GM18507 (cell line): Measurements from ENCODE around the gene ZBTB7C.

Experiments used
- DNase-seq: peaks from one replicate; pipeline ENCODE4 v3.0.0; 2011; ENCODE audit warnings: low read depth; ENCODE audit not compliant: insufficient read length; ENCODE audit errors: extremely low spot score
- FAIRE-seq: peaks from 2 replicates; lab custom pipeline; 2011; peaks lifted over from hg19 to GRCh38; lab: Jason Lieb, UNC

The ZBTB7C gene

GRCh38 chr18:48138660-48139430 is 270.3 kb downstream of the ZBTB7C start:
- DNase-seq = no peak
- no peak for FAIRE-seq

- FAIRE-seq = no peak
- no peak for DNase-seq
Measured at GRCh38 chr18:48138210-48138609, 271.0 kb downstream of the ZBTB7C start.

DNA sequence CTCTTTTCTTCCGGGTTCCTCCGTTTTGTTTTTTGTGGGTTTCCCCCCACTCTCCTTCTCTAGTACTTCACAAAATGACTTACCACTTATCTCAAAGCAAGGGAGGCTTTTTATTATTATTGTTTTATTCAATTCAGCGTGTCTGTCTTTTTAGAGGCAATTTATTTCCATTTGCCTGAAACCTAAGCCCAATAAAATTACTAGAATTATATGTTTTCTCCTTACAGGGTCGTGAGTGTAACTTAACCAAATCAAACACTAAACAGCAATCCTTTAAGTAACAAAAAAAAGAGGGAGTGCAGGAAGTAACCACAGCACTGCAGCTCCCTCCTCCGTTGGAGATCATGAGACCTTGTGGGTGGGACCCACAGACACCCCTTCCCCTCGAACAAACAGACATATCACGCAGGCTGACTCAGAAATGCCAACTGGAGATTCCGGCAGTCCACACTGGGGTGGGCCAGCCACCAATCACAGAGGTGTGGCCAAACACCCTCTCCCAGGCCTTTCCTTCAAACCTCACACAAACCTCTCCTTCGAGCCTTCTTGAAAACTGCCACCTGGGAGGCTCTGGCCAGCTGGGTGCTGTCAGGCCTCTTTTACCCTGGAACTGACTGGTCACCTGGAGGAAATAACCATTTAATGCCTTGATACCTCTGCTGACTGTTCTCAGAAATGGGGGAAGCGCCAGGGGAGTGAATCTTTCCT is 271.7 kb downstream of the ZBTB7C start:
- DNase-seq = no peak
- FAIRE-seq = no peak

DNA sequence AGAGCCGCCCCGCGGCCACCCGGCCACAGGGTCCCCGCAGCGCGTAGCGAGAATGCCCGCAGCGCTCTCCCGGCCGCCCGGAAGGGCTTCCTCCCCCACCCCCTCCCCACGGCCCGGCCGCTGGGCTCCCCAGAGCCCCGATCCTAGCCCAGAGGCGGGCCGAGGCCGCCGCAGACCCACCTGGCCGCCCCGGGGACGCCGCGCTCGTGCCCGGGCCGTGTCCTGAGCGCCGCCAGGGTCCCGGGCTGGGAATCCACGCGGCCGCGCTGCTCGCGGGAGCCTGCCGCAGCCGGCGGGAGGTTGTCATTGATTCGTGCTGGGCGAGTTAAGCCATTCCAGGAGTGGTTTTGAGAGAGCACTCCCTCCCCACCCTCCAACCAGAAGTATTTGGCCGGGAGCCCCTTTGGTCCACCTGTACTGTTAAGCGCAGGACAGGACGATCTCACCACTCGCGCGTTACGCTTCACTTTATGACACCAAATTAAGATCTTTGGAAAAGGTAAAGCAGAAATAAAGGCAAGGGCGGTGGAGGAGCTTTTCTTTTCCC is 272.3 kb downstream of the ZBTB7C start:
- FAIRE-seq = no peak
- DNase-seq = no peak

DNA sequence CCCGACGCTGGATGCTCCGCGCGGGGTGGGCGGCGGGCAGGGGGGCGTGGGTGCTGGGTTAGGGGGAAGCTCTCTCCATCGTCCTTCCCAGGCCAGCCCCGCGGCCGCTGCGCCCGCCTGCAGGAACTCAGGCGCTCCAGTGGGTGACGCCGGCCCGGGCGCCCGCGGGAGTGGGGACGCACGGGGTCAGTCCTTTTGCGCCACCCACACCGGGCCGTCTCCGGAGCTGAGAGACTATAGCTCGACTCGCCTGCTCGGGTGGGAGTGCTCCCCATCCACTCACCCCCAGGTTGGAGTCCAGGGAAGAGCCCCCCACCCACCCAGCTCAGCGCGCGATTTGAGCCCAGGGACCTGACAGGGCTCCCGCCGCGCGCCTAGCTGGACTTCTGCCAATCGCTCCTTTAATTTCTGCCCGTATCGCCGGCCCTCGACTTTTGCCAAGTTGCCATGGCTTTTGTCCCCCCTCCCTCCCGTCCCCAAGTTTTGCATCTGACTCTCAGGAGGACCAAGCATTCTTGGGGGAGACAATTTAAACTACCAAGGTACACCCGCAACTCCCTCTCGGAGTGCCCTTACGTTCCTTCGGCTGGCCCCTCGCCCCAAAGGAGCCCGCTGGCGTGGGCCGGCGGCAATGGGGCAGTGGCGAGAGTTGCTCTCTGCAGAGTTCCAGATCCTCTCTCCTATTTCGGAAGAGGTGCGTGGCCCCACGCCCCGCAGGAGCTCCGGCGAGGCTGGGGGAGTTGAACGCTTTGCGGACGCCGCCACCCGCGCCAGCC is 272.9 kb downstream of the ZBTB7C start:
- DNase-seq (no peak), FAIRE-seq (no peak)

DNA sequence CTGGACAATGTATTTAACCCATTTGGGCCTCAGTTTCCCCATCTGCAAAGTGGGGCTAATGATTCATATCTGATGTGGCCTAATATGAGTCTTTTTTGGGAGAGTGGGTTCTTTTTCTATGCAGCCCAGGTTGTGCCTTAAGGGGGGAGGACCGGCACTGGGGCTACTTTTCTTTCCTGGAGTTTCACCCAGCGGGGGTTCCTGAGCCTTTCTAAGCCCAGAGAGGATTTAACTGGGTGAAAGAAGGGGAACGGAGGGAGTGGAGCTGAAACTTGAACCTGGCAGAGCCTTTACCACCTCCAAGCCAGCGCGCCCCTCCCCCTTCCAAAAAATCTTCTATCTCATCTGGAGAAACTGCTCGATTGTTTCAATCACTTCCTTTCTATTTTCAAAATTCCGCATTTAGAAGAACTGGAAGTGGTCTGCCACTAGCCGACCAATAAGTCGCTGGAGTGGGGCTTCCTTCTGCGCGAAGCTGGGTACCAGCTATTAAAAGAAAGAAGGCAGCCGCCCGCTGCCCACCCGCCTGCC is 273.7 kb downstream of the ZBTB7C start:
- DNase-seq (no peak), FAIRE-seq (no peak)

DNA sequence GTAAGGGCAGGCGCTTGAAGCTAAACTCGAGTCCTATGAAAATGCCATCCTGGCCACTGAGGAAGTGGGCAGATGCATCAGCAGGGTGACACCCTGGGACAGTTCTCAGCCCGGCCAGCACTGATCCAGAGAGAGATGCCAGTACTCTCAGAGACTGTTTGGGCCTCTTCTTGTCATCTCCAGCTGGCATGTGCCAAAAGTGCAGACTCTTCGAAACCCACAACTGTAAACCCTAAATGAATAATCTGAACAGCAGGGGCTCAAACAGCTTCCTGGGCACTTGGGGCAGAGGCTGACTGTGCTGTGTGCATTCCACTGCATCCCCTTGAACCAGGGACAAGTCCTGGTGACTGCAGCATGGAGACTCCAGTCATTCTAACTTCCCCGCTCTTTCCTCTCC is 274.6 kb downstream of the ZBTB7C start:
- FAIRE-seq (no peak), DNase-seq (no peak)

DNA sequence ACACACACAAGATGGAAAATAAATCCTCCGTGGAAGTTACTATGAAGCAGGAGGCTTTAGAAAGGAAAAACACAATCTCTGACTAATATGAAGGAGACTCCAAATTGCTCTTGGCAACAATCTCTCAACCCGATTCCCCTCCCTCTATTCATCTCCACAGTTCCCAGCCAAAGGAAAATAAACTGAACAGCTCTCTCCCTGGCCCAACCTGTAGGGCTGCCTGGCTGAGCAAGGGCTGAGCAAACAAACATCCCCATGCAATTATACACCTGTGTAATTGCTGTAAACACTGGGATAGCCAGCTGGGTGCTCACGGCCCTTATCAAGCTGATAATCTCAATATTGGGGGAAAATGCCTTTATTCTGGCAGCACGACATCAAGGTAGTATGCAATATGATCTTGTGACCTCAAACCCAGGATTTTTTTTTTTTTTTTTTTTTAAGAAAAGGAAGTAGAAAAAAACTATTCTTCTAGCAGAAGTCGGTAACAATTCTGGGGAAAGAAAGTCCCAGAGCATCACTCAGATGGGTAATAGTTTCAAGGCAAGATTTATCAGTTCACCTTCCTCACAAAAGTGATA is 275.4 kb downstream of the ZBTB7C start:
- no peak for FAIRE-seq
- DNase-seq = no peak

DNA sequence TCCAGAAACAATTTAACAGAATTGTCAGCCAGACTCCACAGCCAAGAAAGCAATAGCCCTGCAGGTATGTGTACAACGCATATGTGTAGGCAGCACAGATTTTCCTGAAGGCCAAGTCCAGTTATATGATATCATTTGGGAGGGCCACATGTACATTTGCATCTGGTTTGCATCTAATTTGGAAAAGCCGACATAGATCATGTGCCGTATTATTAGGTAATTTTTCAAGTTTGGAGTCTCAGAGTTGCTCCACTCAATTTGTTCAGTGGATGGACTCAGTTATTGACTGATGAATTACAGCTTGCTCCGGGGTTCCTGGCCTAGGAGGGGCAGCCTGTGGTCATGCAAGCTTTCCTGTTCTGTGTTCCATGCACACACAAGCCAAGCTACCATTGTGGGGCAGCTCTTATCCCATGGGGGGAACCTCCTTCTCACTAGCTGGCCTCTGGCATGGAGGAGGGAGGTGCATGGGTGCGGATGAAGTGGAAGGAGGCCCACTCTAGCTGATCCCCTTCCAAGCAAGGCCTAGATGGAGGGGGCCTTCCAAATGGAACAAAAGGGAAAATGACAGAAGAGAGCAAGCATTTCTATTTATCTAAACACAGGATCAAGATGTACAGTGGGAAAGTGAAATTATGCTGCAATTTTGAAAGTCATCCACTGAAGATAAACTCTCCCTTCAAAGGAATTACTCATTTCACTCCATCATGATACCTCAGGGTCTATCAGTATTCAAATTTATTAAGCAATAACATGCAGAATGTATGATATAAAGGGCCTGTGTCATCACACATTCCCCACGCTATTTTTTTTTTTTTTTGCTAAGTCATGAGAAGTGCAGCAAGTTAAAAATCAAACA is 276.2 kb downstream of the ZBTB7C start:
- DNase-seq (no peak), FAIRE-seq (no peak)

DNA sequence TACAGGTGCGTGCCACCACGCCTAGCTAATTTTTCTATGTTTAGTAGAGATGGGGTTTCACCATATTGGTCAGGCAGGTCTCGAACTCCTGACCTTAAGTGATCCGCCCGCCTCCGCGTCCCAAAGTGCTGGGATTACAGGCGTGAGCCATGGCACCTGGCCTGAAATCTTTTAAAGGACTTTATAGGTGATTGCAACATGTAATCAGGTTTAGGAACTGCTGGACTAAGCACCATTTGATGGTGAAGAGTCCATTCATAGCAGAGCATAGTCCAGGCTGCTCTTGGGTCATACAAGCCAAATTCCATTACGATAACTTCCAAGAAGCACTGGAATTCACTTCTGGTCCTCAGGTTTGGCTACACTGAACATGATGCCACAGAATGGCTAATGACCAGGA is 278.1 kb downstream of the ZBTB7C start:
- DNase-seq (no peak), FAIRE-seq (no peak)

GRCh38 chr18:48129621-48130082 is 279.5 kb downstream of the ZBTB7C start:
- no peak for DNase-seq
- FAIRE-seq = no peak

DNA sequence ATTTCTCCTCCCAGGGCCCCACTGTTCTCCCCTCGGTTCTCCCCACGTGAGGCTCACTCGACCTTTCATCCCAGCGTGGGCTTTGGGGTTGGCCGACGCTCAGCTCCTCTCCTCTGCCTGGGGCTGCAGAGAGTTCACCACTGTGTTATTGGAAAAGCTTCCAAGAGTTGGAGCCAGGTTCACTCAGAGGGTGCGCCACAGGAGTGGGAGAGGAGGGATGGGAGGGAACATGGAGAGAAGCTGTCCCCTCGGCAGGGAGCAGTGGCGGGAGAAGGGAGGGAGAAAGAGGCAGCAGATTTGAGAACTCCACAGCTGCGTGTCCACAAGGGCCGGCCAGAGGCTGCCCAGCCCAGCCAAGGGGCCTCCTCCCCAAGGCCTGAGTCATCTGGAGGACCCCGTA is 281.6 kb downstream of the ZBTB7C start:
- FAIRE-seq (no peak), DNase-seq (no peak)

GRCh38 chr18:48126240-48126639 is 282.9 kb downstream of the ZBTB7C start:
- DNase-seq (no peak), FAIRE-seq (no peak)

DNA sequence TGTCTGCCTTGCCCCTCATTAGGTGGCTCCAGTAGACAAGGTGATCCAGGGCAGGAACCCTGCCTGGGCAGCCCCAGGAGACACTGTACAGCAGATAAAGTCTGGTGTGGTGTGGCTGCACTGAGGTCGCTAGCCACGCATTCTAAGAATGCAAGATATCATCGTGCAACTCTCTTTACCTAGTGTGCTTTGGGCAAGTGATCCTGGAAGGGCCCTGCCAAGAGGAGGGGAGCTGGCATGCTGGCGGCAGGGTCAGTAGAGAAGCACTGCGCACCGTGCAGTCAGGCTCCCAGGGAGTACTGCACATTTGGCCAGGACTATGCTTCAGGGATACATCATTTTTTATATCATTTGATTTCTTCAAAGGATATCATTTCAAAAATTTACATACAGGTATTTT is 283.5 kb downstream of the ZBTB7C start:
- FAIRE-seq (no peak), DNase-seq (no peak)

GRCh38 chr18:48124857-48125626 is 284.1 kb downstream of the ZBTB7C start:
- no peak for FAIRE-seq
- DNase-seq = no peak

- no peak for DNase-seq
- no peak for FAIRE-seq
Measured at GRCh38 chr18:48123941-48124340, 285.2 kb downstream of the ZBTB7C start.

- FAIRE-seq = no peak
- DNase-seq = no peak
Measured at GRCh38 chr18:48123324-48123723, 285.9 kb downstream of the ZBTB7C start.

DNA sequence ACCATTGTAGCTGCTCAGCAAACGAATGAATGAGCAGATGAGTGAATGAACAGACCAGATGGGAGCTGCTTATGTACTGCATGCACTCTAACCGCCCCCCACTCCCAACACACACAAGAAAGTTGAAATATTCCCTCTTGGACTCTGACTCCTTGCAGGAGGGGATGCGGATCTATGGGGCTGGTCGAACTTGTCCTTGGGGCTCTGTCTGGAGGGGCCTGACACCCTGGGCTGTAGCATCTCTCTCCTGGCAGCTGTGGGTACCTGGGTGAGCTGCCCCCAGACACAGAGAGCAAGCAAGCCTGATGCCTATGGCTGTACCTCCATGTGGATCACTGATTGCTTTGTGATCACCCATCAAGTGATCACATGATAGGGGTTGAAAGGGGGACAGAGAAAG is 286.4 kb downstream of the ZBTB7C start:
- DNase-seq (no peak), FAIRE-seq (no peak)
